ENCODE results near the gene ARSB.

DNA sequence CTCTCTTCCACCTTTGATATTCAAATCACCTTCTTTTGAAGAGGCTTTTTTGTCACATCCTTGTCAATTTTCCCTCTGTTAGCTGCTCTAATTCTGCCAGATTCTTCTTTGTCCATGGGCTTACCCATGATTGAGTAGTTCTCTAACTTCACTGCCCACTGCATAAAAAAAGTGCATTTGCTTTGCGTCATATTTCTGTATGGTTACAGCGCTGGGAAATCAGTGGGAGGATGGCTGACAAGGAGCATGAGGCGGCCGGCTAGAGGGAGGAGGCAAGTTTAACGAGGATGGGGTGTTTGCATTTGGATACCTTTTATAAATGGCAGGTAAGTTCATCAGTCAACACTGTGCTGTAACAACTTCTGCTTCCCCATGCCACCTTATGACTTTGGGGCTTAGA lies 220.0 kb downstream of the ARSB start:
- TF ChIP-seq, protein P1, sequence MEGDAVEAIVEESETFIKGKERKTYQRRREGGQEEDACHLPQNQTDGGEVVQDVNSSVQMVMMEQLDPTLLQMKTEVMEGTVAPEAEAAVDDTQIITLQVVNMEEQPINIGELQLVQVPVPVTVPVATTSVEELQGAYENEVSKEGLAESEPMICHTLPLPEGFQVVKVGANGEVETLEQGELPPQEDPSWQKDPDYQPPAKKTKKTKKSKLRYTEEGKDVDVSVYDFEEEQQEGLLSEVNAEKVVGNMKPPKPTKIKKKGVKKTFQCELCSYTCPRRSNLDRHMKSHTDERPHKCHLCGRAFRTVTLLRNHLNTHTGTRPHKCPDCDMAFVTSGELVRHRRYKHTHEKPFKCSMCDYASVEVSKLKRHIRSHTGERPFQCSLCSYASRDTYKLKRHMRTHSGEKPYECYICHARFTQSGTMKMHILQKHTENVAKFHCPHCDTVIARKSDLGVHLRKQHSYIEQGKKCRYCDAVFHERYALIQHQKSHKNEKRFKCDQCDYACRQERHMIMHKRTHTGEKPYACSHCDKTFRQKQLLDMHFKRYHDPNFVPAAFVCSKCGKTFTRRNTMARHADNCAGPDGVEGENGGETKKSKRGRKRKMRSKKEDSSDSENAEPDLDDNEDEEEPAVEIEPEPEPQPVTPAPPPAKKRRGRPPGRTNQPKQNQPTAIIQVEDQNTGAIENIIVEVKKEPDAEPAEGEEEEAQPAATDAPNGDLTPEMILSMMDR (IDR thresholded peaks at IDR 0.05), result no peak
- TF ChIP-seq POLR2A (IDR thresholded peaks at IDR 0.05), result no peak
